HL-60 (cell line): ENCODE measurements around the gene SYTL2.

Source experiments
- GABPA ChIP-seq: IDR thresholded peaks from 2 replicates; pipeline ENCODE4 v1.6.1; 2012; ENCODE audit warnings: low read depth
- POLR2AphosphoS5 ChIP-seq: IDR thresholded peaks from 2 replicates; pipeline ENCODE4 v1.6.1; 2012; ENCODE audit warnings: low read depth
- SPI1 ChIP-seq: IDR thresholded peaks from 2 replicates; pipeline ENCODE4 v1.6.1; 2012; ENCODE audit warnings: low read depth, mild to moderate bottlenecking, borderline replicate concordance
- TF ChIP-seq, protein P1 (sequence below): IDR thresholded peaks from one replicate; pipeline ENCODE4 v1.5.1; 2011; ENCODE audit warnings: low read length, control low read depth, inconsistent platforms; ENCODE audit not compliant: insufficient read depth
- TF ChIP-seq, protein P2 (sequence below): IDR thresholded peaks from 2 replicates; pipeline ENCODE4 v1.6.1; 2012; ENCODE audit warnings: low read depth; ENCODE audit not compliant: insufficient replicate concordance

DNA sequence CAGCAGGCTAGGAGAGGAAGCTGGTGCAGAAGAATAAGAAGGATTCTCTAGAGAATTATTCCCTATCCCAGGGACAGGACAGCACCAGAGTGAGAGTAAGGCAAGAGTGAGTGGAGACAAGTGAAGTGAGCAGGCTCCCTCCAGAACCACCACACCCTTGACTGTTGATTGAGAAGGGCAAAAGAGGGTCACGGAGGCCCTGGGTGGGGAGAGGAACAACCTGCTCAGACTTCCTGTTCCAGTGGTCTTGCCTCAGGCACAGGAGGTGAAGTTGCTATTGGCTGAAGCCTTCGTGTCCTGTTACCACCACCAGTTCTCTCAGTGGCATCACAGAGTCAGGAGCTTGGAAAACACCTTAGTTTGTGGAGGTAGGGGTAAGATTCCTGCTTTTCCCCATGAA is 73.2 kb downstream of the SYTL2 start:
- TF ChIP-seq POLR2AphosphoS5 = no peak
- TF ChIP-seq, protein P1, sequence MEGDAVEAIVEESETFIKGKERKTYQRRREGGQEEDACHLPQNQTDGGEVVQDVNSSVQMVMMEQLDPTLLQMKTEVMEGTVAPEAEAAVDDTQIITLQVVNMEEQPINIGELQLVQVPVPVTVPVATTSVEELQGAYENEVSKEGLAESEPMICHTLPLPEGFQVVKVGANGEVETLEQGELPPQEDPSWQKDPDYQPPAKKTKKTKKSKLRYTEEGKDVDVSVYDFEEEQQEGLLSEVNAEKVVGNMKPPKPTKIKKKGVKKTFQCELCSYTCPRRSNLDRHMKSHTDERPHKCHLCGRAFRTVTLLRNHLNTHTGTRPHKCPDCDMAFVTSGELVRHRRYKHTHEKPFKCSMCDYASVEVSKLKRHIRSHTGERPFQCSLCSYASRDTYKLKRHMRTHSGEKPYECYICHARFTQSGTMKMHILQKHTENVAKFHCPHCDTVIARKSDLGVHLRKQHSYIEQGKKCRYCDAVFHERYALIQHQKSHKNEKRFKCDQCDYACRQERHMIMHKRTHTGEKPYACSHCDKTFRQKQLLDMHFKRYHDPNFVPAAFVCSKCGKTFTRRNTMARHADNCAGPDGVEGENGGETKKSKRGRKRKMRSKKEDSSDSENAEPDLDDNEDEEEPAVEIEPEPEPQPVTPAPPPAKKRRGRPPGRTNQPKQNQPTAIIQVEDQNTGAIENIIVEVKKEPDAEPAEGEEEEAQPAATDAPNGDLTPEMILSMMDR = no peak
- no peak for TF ChIP-seq GABPA
- TF ChIP-seq, protein P2, sequence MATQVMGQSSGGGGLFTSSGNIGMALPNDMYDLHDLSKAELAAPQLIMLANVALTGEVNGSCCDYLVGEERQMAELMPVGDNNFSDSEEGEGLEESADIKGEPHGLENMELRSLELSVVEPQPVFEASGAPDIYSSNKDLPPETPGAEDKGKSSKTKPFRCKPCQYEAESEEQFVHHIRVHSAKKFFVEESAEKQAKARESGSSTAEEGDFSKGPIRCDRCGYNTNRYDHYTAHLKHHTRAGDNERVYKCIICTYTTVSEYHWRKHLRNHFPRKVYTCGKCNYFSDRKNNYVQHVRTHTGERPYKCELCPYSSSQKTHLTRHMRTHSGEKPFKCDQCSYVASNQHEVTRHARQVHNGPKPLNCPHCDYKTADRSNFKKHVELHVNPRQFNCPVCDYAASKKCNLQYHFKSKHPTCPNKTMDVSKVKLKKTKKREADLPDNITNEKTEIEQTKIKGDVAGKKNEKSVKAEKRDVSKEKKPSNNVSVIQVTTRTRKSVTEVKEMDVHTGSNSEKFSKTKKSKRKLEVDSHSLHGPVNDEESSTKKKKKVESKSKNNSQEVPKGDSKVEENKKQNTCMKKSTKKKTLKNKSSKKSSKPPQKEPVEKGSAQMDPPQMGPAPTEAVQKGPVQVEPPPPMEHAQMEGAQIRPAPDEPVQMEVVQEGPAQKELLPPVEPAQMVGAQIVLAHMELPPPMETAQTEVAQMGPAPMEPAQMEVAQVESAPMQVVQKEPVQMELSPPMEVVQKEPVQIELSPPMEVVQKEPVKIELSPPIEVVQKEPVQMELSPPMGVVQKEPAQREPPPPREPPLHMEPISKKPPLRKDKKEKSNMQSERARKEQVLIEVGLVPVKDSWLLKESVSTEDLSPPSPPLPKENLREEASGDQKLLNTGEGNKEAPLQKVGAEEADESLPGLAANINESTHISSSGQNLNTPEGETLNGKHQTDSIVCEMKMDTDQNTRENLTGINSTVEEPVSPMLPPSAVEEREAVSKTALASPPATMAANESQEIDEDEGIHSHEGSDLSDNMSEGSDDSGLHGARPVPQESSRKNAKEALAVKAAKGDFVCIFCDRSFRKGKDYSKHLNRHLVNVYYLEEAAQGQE = no peak
- peak; percentile 63; the same call in 1 of the 2 replicates for TF ChIP-seq SPI1
